Endothelial cell (in vitro differentiated cells): ENCODE measurements around the gene SF3B3. TPM values are rescaled to one million over a fixed set of nuclear protein-coding genes. Genes with fewer than 3 reads are reported as not detected.

Source experiments
- DNase-seq: peaks from one replicate; pipeline ENCODE4 v3.0.0; 2021; ENCODE audit warnings: low spot score
- H3K27ac Mint-ChIP-seq: one replicate; pipeline ENCODE4 v1.8.0; 2021; ENCODE audit warnings: mixed read lengths, inconsistent platforms; ENCODE audit not compliant: unreplicated experiment
- H3K27me3 Mint-ChIP-seq: one replicate; pipeline ENCODE4 v1.8.0; 2021; ENCODE audit warnings: mild to moderate bottlenecking, moderate library complexity, mixed read lengths, inconsistent platforms; ENCODE audit not compliant: unreplicated experiment
- H3K36me3 Mint-ChIP-seq: one replicate; pipeline ENCODE4 v1.8.0; 2021; ENCODE audit warnings: mild to moderate bottlenecking, low read depth, mixed read lengths, inconsistent platforms; ENCODE audit not compliant: unreplicated experiment
- H3K4me1 Mint-ChIP-seq: one replicate; pipeline ENCODE4 v1.8.0; 2021; ENCODE audit warnings: mild to moderate bottlenecking, mixed read lengths, inconsistent platforms; ENCODE audit not compliant: unreplicated experiment
- H3K4me3 Mint-ChIP-seq: one replicate; pipeline ENCODE4 v1.8.0; 2021; ENCODE audit warnings: mild to moderate bottlenecking, mixed read lengths, inconsistent platforms; ENCODE audit not compliant: unreplicated experiment
- H3K9me3 Mint-ChIP-seq: one replicate; pipeline ENCODE4 v1.8.0; 2021; ENCODE audit warnings: mixed read lengths, inconsistent platforms; ENCODE audit not compliant: unreplicated experiment
- CTCF ChIP-seq: fragments of 200-600 bp; sonication (generic); IDR thresholded peaks from one replicate; pipeline ENCODE4 v1.5.0; 2021; ENCODE audit warnings: antibody characterized with exemption; ENCODE audit not compliant: unreplicated experiment
- total RNA-seq: library from RNA; stranded (reverse); fragmentation: NEBNext Ultra II Directional; extraction: Animal tissue kit (Norgen Biotek cat#: 25700); gene quantifications from one replicate; pipeline ENCODE4 v1.2.1, GENCODE V29; 2021; ENCODE audit not compliant: unreplicated experiment

SF3B3 gene
- total RNA-seq, 1 donor from 2014 or later, result 228 TPM

DNA sequence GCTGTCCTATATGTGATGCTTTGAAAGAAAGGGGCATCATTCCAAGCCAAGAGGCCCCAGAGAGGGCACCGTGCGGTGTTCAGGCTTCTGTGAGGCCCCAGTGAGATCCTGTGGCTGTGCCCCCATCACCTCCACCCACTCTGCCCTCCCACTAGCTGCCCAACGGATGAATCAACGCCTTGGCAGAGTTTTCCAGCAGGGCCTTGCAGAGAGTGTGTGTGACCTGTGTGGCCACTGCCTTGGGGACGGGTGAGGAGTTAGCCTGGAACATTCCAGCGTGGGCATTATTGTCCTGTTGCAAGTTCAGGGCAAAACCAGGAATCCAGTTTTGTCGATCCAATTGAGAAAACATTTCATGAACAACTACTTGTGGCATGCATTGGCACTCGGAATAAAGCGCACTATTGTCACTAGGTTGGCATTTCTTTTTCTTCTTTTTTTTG, 53.7 kb downstream of the SF3B3 start:
- Mint-ChIP-seq H3K4me3 (no peak overlapping the region), H3K9me3 (no peaks in the 10 kb centered on the region), H3K27ac (no peak overlapping the region), H3K27me3 (peaks cover 5% of the 10 kb centered on the region), H3K36me3 (no peaks in the 10 kb centered on the region), H3K4me1 (peaks cover 21% of the 10 kb centered on the region)
- no peak for DNase-seq
- TF ChIP-seq CTCF, result no peak

GRCh38 chr16:70578035-70578434, 54.4 kb downstream of the SF3B3 start:
- TF ChIP-seq CTCF, result no peak
- Mint-ChIP-seq H3K4me1 (peaks cover 14% of the 10 kb centered on the region), H3K36me3 (no peaks in the 10 kb centered on the region), H3K27me3 (peaks cover 5% of the 10 kb centered on the region), H3K4me3 (no peak overlapping the region), H3K9me3 (no peaks in the 10 kb centered on the region), H3K27ac (no peak overlapping the region)
- no peak for DNase-seq

DNA sequence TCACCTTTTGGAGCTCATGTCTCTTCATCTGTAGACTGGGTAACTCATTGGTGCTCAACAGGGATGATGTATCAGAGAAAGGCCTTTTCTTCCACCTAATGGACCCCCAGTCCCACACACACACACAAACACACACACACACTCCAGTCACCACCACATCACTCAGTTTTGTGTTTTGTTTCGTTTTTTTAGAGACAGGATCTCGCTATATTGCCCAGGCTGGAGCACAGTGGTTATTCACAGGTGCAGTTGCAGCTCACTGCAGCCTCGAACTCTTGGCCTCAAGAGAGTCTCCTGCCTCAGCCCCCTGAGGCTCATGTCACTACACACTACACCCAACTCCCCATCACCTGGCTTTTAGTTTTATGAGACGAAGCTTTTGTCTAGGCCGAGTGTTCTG, 55.6 kb downstream of the SF3B3 start:
- no peak for DNase-seq
- no peak for TF ChIP-seq CTCF
- H3K9me3 Mint-ChIP-seq, result no peaks in the 10 kb centered on the region
- no peak overlapping the region for H3K4me3 Mint-ChIP-seq
- no peaks in the 10 kb centered on the region for H3K36me3 Mint-ChIP-seq
- no peak overlapping the region for H3K27ac Mint-ChIP-seq
- peaks cover 8% of the 10 kb centered on the region for H3K27me3 Mint-ChIP-seq
- H3K4me1 Mint-ChIP-seq, result peaks cover 7% of the 10 kb centered on the region

DNA sequence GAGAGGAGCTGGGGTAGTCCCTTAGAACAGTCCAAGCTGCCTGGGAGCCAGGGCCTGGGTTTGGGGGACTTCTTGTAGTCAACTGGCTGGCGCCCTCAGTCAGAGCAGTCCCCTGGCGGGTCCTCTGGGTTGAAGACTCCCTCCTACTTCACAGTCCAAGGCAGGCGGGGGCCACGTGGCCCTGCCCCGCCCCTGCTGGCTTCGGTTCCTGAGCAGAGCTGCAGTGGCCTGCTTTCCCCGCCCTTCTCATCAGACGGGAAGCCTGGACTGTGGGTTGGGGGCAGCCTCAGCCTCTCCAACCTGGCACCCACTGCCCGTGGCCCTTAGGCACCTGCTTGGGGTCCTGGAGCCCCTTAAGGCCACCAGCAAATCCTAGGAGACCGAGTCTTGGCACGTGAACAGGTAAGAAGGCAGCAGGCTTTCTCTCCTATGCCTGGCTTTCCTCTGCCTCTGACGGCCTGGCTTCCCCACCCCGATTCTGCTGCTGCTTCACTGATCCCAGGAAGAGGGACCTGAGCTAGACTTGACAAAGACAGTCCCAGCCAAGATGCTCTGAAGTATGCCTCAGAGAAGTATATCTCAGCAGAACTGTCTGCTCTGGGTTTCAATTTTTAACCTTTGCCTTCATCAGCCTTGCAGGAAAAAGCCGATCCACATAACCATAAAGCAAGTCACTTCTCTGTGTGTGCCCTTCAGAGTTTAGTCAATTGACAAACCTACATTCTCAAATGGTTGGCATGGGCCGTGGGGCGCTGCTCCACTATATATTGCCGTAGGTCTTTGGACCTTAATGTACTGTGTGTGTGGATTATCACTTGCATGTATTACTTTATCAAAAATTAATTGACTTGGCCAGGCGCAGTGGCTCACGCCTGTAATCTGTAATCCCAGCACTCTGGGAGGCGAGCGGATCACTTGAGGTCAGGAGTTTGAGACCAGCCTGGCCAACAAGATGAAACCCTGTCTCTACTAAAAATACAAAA, 56.3 kb downstream of the SF3B3 start:
- peaks cover 7% of the 10 kb centered on the region for H3K4me1 Mint-ChIP-seq
- TF ChIP-seq CTCF, result no peak
- no peaks in the 10 kb centered on the region for H3K9me3 Mint-ChIP-seq
- H3K27ac Mint-ChIP-seq, result no peak overlapping the region
- DNase-seq, result no peak
- peaks cover 10% of the 10 kb centered on the region for H3K27me3 Mint-ChIP-seq
- no peak overlapping the region for H3K4me3 Mint-ChIP-seq
- no peaks in the 10 kb centered on the region for H3K36me3 Mint-ChIP-seq
